Measurements from ENCODE around the gene SOSTDC1. TPM values are rescaled to one million over a fixed set of nuclear protein-coding genes. Genes with fewer than 3 reads are reported as not detected.
"Not testable (repeated sequence)": the region's sequence is repeated elsewhere in the genome, so short reads cannot be mapped to it uniquely, and the experiment has no call there.

SOSTDC1 gene
- total and polyA plus RNA-seq, 4 donors = not detected

DNA sequence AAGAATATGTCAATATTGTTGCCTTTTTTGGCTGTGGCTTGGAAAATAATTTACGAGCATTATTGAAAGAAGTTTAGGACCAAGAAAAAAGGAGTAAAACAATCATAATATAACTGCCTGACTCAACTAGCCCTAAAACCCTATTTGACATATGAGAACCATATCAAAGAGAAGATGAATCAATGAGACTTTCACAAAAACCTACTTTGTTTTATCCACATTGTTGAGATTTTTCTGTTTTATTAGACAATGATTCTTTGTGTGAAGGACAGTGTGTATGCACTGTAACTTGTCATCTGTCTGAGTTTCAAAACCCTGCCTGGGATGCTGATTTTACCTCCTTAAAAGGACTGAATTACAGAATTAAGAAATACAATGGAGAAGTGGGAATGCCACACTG, 19.0 kb downstream of the SOSTDC1 start:
- Histone ChIP-seq H3K4me3 (ENCODE audit: low read length in 2 of 2) (no peak overlapping the region), H3K36me3 (ENCODE audit: control insufficient read depth in 1 of 2, insufficient read depth in 2 of 2, low read length in 1 of 2) (no peaks in the 10 kb centered on the region), H3K27ac (ENCODE audit: low read depth in 1 of 2, low read length in 2 of 2) (no peak overlapping the region), H3K27me3 (ENCODE audit: control insufficient read depth in 1 of 2, insufficient read depth in 2 of 2, low read length in 1 of 2) (no peaks in the 10 kb centered on the region), H3K9me3 (ENCODE audit: control insufficient read depth, low read length) (no peaks in the 10 kb centered on the region), H3K4me1 (ENCODE audit: control insufficient read depth in 1 of 2, insufficient read depth in 2 of 2, low read length in 2 of 2) (no peaks in the 10 kb centered on the region)
- ATAC-seq (ENCODE audit: low FRiP score) = no peak
- no peak for DNase-seq
- intact Hi-C loops (cut with DNase I) = no loop called here
- 91 to 93% methylated on average over 1 of the region's 1 CpG for WGBS, 2 donors

DNA sequence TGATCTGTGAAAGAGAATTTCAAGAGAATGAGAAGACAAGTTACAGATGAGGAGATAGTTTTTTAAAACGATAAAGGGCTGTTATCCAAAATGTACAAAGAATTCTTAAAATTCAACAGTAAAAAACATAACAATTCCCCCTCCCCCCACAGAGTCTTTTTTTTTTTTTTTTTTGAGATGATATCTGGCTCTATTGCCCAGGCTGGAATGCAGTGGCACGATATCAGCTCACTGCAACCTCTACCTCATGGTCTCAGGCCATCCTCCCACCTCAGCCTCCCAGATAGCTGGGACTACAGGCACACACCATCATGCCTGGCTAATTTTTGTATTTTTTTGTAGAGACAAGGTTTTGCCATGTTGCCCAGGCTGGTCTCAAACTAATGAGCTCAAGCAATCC, 21.7 kb downstream of the SOSTDC1 start:
- intact Hi-C loops (cut with DNase I); H3K4me1 ChIP-seq (ENCODE audit: control insufficient read depth in 1 of 2, insufficient read depth in 2 of 2, low read length in 2 of 2); H3K4me3 ChIP-seq (ENCODE audit: low read length in 2 of 2); DNase-seq; H3K9me3 ChIP-seq (ENCODE audit: control insufficient read depth, low read length); ATAC-seq (ENCODE audit: low FRiP score); H3K36me3 ChIP-seq (ENCODE audit: control insufficient read depth in 1 of 2, insufficient read depth in 2 of 2, low read length in 1 of 2); H3K27ac ChIP-seq (ENCODE audit: low read depth in 1 of 2, low read length in 2 of 2); H3K27me3 ChIP-seq (ENCODE audit: control insufficient read depth in 1 of 2, insufficient read depth in 2 of 2, low read length in 1 of 2): not testable (repeated sequence)
- 71 to 79% methylated on average over 2 of the region's 2 CpGs for WGBS, 2 donors

GRCh38 chr7:16438988-16439387, 26.6 kb downstream of the SOSTDC1 start:
- Histone ChIP-seq H3K4me1 (ENCODE audit: control insufficient read depth in 1 of 2, insufficient read depth in 2 of 2, low read length in 2 of 2) (no peaks in the 10 kb centered on the region), H3K9me3 (ENCODE audit: control insufficient read depth, low read length) (no peaks in the 10 kb centered on the region), H3K36me3 (ENCODE audit: control insufficient read depth in 1 of 2, insufficient read depth in 2 of 2, low read length in 1 of 2) (no peaks in the 10 kb centered on the region), H3K27ac (ENCODE audit: low read depth in 1 of 2, low read length in 2 of 2) (no peak overlapping the region), H3K4me3 (ENCODE audit: low read length in 2 of 2) (no peak overlapping the region), H3K27me3 (ENCODE audit: control insufficient read depth in 1 of 2, insufficient read depth in 2 of 2, low read length in 1 of 2) (no peaks in the 10 kb centered on the region)
- intact Hi-C loops (cut with DNase I) = no loop called here
- DNase-seq = no peak
- ATAC-seq (ENCODE audit: low FRiP score) = no peak

- ATAC-seq (ENCODE audit: low FRiP score) (no peak), DNase-seq (no peak)
- H3K4me1 ChIP-seq (ENCODE audit: control insufficient read depth in 1 of 2, insufficient read depth in 2 of 2, low read length in 2 of 2) = no peaks in the 10 kb centered on the region
- intact Hi-C loops (cut with DNase I) = no loop called here
- no peak overlapping the region for H3K27ac ChIP-seq (ENCODE audit: low read depth in 1 of 2, low read length in 2 of 2)
- no peaks in the 10 kb centered on the region for H3K36me3 ChIP-seq (ENCODE audit: control insufficient read depth in 1 of 2, insufficient read depth in 2 of 2, low read length in 1 of 2)
- no peaks in the 10 kb centered on the region for H3K27me3 ChIP-seq (ENCODE audit: control insufficient read depth in 1 of 2, insufficient read depth in 2 of 2, low read length in 1 of 2)
- no peak overlapping the region for H3K4me3 ChIP-seq (ENCODE audit: low read length in 2 of 2)
- 50 to 53% methylated on average over 2 of the region's 2 CpGs for WGBS, 2 donors
- no peaks in the 10 kb centered on the region for H3K9me3 ChIP-seq (ENCODE audit: control insufficient read depth, low read length)
Observed at GRCh38 chr7:16436306-16436705, 29.2 kb downstream of the SOSTDC1 start.

GRCh38 chr7:16433568-16434122, 31.9 kb downstream of the SOSTDC1 start:
- no peaks in the 10 kb centered on the region for H3K36me3 ChIP-seq (ENCODE audit: control insufficient read depth in 1 of 2, insufficient read depth in 2 of 2, low read length in 1 of 2)
- intact Hi-C loops (cut with DNase I) = no loop called here
- ATAC-seq (ENCODE audit: low FRiP score) (no peak), DNase-seq (no peak)
- no peak overlapping the region for H3K27ac ChIP-seq (ENCODE audit: low read depth in 1 of 2, low read length in 2 of 2)
- H3K27me3 ChIP-seq (ENCODE audit: control insufficient read depth in 1 of 2, insufficient read depth in 2 of 2, low read length in 1 of 2) = no peaks in the 10 kb centered on the region
- H3K9me3 ChIP-seq (ENCODE audit: control insufficient read depth, low read length) = no peaks in the 10 kb centered on the region
- WGBS, 2 donors = 75 to 78% methylated on average over 2 of the region's 2 CpGs
- H3K4me1 ChIP-seq (ENCODE audit: control insufficient read depth in 1 of 2, insufficient read depth in 2 of 2, low read length in 2 of 2) = no peaks in the 10 kb centered on the region
- no peak overlapping the region for H3K4me3 ChIP-seq (ENCODE audit: low read length in 2 of 2)

GRCh38 chr7:16432425-16432731, 33.2 kb downstream of the SOSTDC1 start:
- Histone ChIP-seq H3K4me1 (ENCODE audit: control insufficient read depth in 1 of 2, insufficient read depth in 2 of 2, low read length in 2 of 2) (no peaks in the 10 kb centered on the region), H3K27me3 (ENCODE audit: control insufficient read depth in 1 of 2, insufficient read depth in 2 of 2, low read length in 1 of 2) (no peaks in the 10 kb centered on the region), H3K36me3 (ENCODE audit: control insufficient read depth in 1 of 2, insufficient read depth in 2 of 2, low read length in 1 of 2) (no peaks in the 10 kb centered on the region), H3K4me3 (ENCODE audit: low read length in 2 of 2) (no peak overlapping the region), H3K27ac (ENCODE audit: low read depth in 1 of 2, low read length in 2 of 2) (no peak overlapping the region), H3K9me3 (ENCODE audit: control insufficient read depth, low read length) (no peaks in the 10 kb centered on the region)
- no peak for DNase-seq
- 89 to 92% methylated on average over 1 of the region's 1 CpG for WGBS, 2 donors
- no peak for ATAC-seq (ENCODE audit: low FRiP score)
- intact Hi-C loops (cut with DNase I) = no loop called here

- Histone ChIP-seq H3K4me3 (ENCODE audit: low read length in 2 of 2) (no peak overlapping the region), H3K4me1 (ENCODE audit: control insufficient read depth in 1 of 2, insufficient read depth in 2 of 2, low read length in 2 of 2) (no peaks in the 10 kb centered on the region), H3K9me3 (ENCODE audit: control insufficient read depth, low read length) (no peaks in the 10 kb centered on the region), H3K27ac (ENCODE audit: low read depth in 1 of 2, low read length in 2 of 2) (no peak overlapping the region), H3K27me3 (ENCODE audit: control insufficient read depth in 1 of 2, insufficient read depth in 2 of 2, low read length in 1 of 2) (no peaks in the 10 kb centered on the region), H3K36me3 (ENCODE audit: control insufficient read depth in 1 of 2, insufficient read depth in 2 of 2, low read length in 1 of 2) (no peaks in the 10 kb centered on the region)
- intact Hi-C loops (cut with DNase I) = no loop called here
- WGBS, 2 donors = 93 to 98% methylated on average over 2 of the region's 2 CpGs
- ATAC-seq (ENCODE audit: low FRiP score) (no peak), DNase-seq (no peak)
Observed at GRCh38 chr7:16431646-16432424, 33.7 kb downstream of the SOSTDC1 start.

DNA sequence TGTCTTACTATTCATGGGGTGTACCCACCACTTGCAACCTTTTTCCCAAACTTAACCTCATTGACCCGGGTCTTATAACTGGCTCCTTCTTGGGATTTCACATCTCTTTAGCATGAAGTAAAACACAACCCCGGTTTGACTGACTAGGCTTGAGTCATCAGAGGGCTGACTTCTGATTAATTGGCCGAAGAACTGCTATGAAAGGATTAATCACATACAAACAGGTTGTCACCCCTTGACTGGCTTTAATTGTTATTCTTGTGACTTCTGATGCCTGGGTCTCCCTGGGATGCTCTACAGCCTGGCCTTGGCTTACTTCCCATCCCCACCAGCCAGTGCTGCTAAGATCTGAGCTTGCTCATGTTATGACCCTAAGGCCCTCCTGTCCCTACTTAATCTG, 35.4 kb downstream of the SOSTDC1 start:
- intact Hi-C loops (cut with DNase I) = no loop called here
- Histone ChIP-seq H3K4me3 (ENCODE audit: low read length in 2 of 2) (no peak overlapping the region), H3K9me3 (ENCODE audit: control insufficient read depth, low read length) (no peaks in the 10 kb centered on the region), H3K36me3 (ENCODE audit: control insufficient read depth in 1 of 2, insufficient read depth in 2 of 2, low read length in 1 of 2) (no peaks in the 10 kb centered on the region), H3K27ac (ENCODE audit: low read depth in 1 of 2, low read length in 2 of 2) (no peak overlapping the region), H3K27me3 (ENCODE audit: control insufficient read depth in 1 of 2, insufficient read depth in 2 of 2, low read length in 1 of 2) (no peaks in the 10 kb centered on the region), H3K4me1 (ENCODE audit: control insufficient read depth in 1 of 2, insufficient read depth in 2 of 2, low read length in 2 of 2) (no peaks in the 10 kb centered on the region)
- DNase-seq (no peak), ATAC-seq (ENCODE audit: low FRiP score) (no peak)
- 77 to 87% methylated on average over 3 of the region's 3 CpGs for WGBS, 2 donors

DNA sequence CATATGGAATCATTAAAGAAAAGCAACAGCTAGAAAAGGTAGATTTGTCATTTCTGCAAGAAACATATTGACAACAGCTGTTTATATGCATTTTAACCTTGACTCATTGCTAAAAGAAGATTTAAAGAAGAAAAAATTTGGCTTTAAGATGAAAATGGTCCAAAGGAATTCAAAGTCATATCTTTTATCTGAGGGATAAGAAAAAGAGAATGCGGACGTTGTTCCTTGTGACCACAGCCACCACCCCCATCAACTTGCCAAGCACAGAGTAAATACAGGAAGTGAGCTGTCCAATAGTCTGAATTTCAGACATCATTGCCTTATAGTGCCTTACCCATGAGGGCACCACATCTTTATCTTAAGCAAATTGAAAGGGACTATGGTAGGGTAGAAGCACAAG, 36.9 kb downstream of the SOSTDC1 start:
- Histone ChIP-seq H3K9me3 (ENCODE audit: control insufficient read depth, low read length) (no peaks in the 10 kb centered on the region), H3K4me1 (ENCODE audit: control insufficient read depth in 1 of 2, insufficient read depth in 2 of 2, low read length in 2 of 2) (no peaks in the 10 kb centered on the region), H3K27me3 (ENCODE audit: control insufficient read depth in 1 of 2, insufficient read depth in 2 of 2, low read length in 1 of 2) (no peaks in the 10 kb centered on the region), H3K27ac (ENCODE audit: low read depth in 1 of 2, low read length in 2 of 2) (no peak overlapping the region), H3K4me3 (ENCODE audit: low read length in 2 of 2) (no peak overlapping the region), H3K36me3 (ENCODE audit: control insufficient read depth in 1 of 2, insufficient read depth in 2 of 2, low read length in 1 of 2) (no peaks in the 10 kb centered on the region)
- intact Hi-C loops (cut with DNase I) = no loop called here
- no peak for DNase-seq
- ATAC-seq (ENCODE audit: low FRiP score) = no peak
- 41 to 56% methylated on average over 2 of the region's 2 CpGs for WGBS, 2 donors

Data from aorta (tissue), 5 donors.